Activated T-helper 1 cell treated with anti-CD3 and anti-CD28 coated beads, Interleukin-12 subunit alpha, Interleukin-12 subunit beta, Interleukin-2, Interleukin-4 antibody, amounts not matched to agents 30 ng/mL and 10 ng/mL and 1 ng/mL, durations not matched to agents 14 hours and 24 hours and 36 hours (primary cell): ENCODE measurements around the gene GNG14. TPM values are rescaled to one million over a fixed set of nuclear protein-coding genes. Genes with fewer than 3 reads are reported as not detected.
"Not testable (repeated sequence)": the region's sequence is repeated elsewhere in the genome, so short reads cannot be mapped to it uniquely, and the experiment has no call there.

ENCODE experiments used
- DNase-seq: peaks from one replicate; pipeline ENCODE4 v3.0.0; 2021; ENCODE audit warnings: low spot score
- H3K27ac Mint-ChIP-seq: one replicate; pipeline ENCODE4 v1.8.0; 2021; ENCODE audit warnings: mild to moderate bottlenecking, mixed read lengths
- H3K27me3 Mint-ChIP-seq: one replicate; pipeline ENCODE4 v1.8.0; 2022; ENCODE audit warnings: mild to moderate bottlenecking, moderate library complexity, mixed read lengths; ENCODE audit not compliant: insufficient read depth
- H3K36me3 Mint-ChIP-seq: one replicate; pipeline ENCODE4 v1.8.0; 2021; ENCODE audit warnings: low read depth, mixed read lengths
- H3K4me1 Mint-ChIP-seq: one replicate; pipeline ENCODE4 v1.8.0; 2021; ENCODE audit warnings: low read depth, mixed read lengths
- H3K4me3 Mint-ChIP-seq: one replicate; pipeline ENCODE4 v1.8.0; 2021; ENCODE audit warnings: mild to moderate bottlenecking, moderate library complexity, mixed read lengths
- H3K9me3 Mint-ChIP-seq: one replicate; pipeline ENCODE4 v1.8.0; 2021; ENCODE audit warnings: mixed read lengths
- intact Hi-C: fragments of 100-400 bp; cut with micrococcal nuclease; formaldehyde crosslinking; loops from one replicate; pipeline ENCODE4 v1.15.1; 2024
- total RNA-seq: library from RNA; stranded (reverse); gene quantifications from 2 replicates; pipeline ENCODE4 v1.2.3, GENCODE V29; 2022

GNG14 gene
- total RNA-seq, 1 donor from 2014 or later, result 0.73 TPM

- H3K4me3 Mint-ChIP-seq, result peak overlapping the region; percentile 95
- H3K27ac Mint-ChIP-seq, result peak overlapping the region; percentile 99
- no peaks in the 10 kb centered on the region for H3K27me3 Mint-ChIP-seq
- H3K4me1 Mint-ChIP-seq, result peaks cover 44% of the 10 kb centered on the region
- peaks cover 25% of the 10 kb centered on the region for H3K36me3 Mint-ChIP-seq
- intact Hi-C loops, result loop anchor here (5.0 kb wide), 1 partner anchor 468 kb away; no protein-coding TSS in a partner anchor
- H3K9me3 Mint-ChIP-seq, result no peaks in the 10 kb centered on the region
- no peak for DNase-seq
Measured at GRCh38 chr19:12670159-12670928, 17.5 kb upstream of the GNG14 start.

GRCh38 chr19:12672744-12673143 lies 15.1 kb upstream of the GNG14 start:
- no peaks in the 10 kb centered on the region for H3K27me3 Mint-ChIP-seq
- no peak for DNase-seq
- H3K4me1 Mint-ChIP-seq, result peaks cover 34% of the 10 kb centered on the region
- no peak overlapping the region for H3K27ac Mint-ChIP-seq
- H3K9me3 Mint-ChIP-seq, result no peaks in the 10 kb centered on the region
- intact Hi-C loops, result loop anchor here (1.0 to 5.0 kb wide), 3 partner anchors 32 to 470 kb away; no protein-coding TSS in a partner anchor
- H3K36me3 Mint-ChIP-seq, result peaks cover 33% of the 10 kb centered on the region
- no peak overlapping the region for H3K4me3 Mint-ChIP-seq

GRCh38 chr19:12675399-12675798 lies 12.4 kb upstream of the GNG14 start:
- H3K36me3 Mint-ChIP-seq, result peaks cover 39% of the 10 kb centered on the region
- peaks cover 20% of the 10 kb centered on the region for H3K4me1 Mint-ChIP-seq
- H3K4me3 Mint-ChIP-seq, result no peak overlapping the region
- no peak for DNase-seq
- no peaks in the 10 kb centered on the region for H3K27me3 Mint-ChIP-seq
- H3K27ac Mint-ChIP-seq, result no peak overlapping the region
- intact Hi-C loops, result no loop called here
- no peaks in the 10 kb centered on the region for H3K9me3 Mint-ChIP-seq

- Mint-ChIP-seq H3K9me3 (no peaks in the 10 kb centered on the region), H3K4me3 (no peak overlapping the region), H3K27me3 (no peaks in the 10 kb centered on the region), H3K36me3 (peaks cover 41% of the 10 kb centered on the region), H3K4me1 (peaks cover 20% of the 10 kb centered on the region), H3K27ac (no peak overlapping the region)
- intact Hi-C loops, result no loop called here
- DNase-seq, result no peak
Measured at GRCh38 chr19:12675940-12676339, 11.9 kb upstream of the GNG14 start.

- DNase-seq, result peak; percentile 74
- H3K27ac Mint-ChIP-seq, result peak overlapping the region; percentile 54
- H3K4me3 Mint-ChIP-seq, result no peak overlapping the region
- peaks cover 20% of the 10 kb centered on the region for H3K4me1 Mint-ChIP-seq
- no peaks in the 10 kb centered on the region for H3K9me3 Mint-ChIP-seq
- peaks cover 43% of the 10 kb centered on the region for H3K36me3 Mint-ChIP-seq
- intact Hi-C loops, result no loop called here
- H3K27me3 Mint-ChIP-seq, result no peaks in the 10 kb centered on the region
Measured at GRCh38 chr19:12676384-12676792, 11.4 kb upstream of the GNG14 start.

- H3K36me3 Mint-ChIP-seq, result peaks cover 42% of the 10 kb centered on the region
- peaks cover 18% of the 10 kb centered on the region for H3K4me1 Mint-ChIP-seq
- DNase-seq, result no peak
- no peak overlapping the region for H3K4me3 Mint-ChIP-seq
- H3K27me3 Mint-ChIP-seq, result no peaks in the 10 kb centered on the region
- intact Hi-C loops, result no loop called here
- peak overlapping the region; percentile 27 for H3K27ac Mint-ChIP-seq
- no peaks in the 10 kb centered on the region for H3K9me3 Mint-ChIP-seq
Measured at GRCh38 chr19:12676928-12677327, 10.9 kb upstream of the GNG14 start.

- peaks cover 13% of the 10 kb centered on the region for H3K4me1 Mint-ChIP-seq
- H3K4me3 Mint-ChIP-seq, H3K27me3 Mint-ChIP-seq, intact Hi-C loops, DNase-seq, H3K27ac Mint-ChIP-seq, H3K9me3 Mint-ChIP-seq: not testable (repeated sequence)
- peaks cover 40% of the 10 kb centered on the region for H3K36me3 Mint-ChIP-seq
Measured at GRCh38 chr19:12678039-12678438, 9.8 kb upstream of the GNG14 start.

GRCh38 chr19:12680034-12680433 lies 7.8 kb upstream of the GNG14 start:
- H3K9me3 Mint-ChIP-seq, result no peaks in the 10 kb centered on the region

GRCh38 chr19:12681074-12681987 lies 6.5 kb upstream of the GNG14 start, which contains the start of gene DHPS:
DHPS (minus strand) TSS chr19:12681880; CDS start chr19:12681766, 114 bp downstream.
- peaks cover 11% of the 10 kb centered on the region for H3K4me1 Mint-ChIP-seq

More at GRCh38 chr19:12680034-12680433, 7.8 kb upstream of the GNG14 start:
- H3K36me3 Mint-ChIP-seq, result peaks cover 29% of the 10 kb centered on the region
- no peak for DNase-seq
- no peak overlapping the region for H3K27ac Mint-ChIP-seq
- H3K4me1 Mint-ChIP-seq, result peaks cover 13% of the 10 kb centered on the region
- H3K27me3 Mint-ChIP-seq, result no peaks in the 10 kb centered on the region
- intact Hi-C loops, result no loop called here
- peak overlapping the region; percentile 86 for H3K4me3 Mint-ChIP-seq

GRCh38 chr19:12685831-12686230 lies 2.0 kb upstream of the GNG14 start:
- no peak overlapping the region for H3K27ac Mint-ChIP-seq
- no peaks in the 10 kb centered on the region for H3K4me1 Mint-ChIP-seq
- no peaks in the 10 kb centered on the region for H3K9me3 Mint-ChIP-seq
- H3K36me3 Mint-ChIP-seq, result peaks cover 4% of the 10 kb centered on the region
- intact Hi-C loops, result no loop called here
- no peaks in the 10 kb centered on the region for H3K27me3 Mint-ChIP-seq
- no peak overlapping the region for H3K4me3 Mint-ChIP-seq
- DNase-seq, result no peak

More at GRCh38 chr19:12681074-12681987, 6.5 kb upstream of the GNG14 start, which contains the start of gene DHPS:
- H3K27me3 Mint-ChIP-seq, result no peaks in the 10 kb centered on the region
- peak within 1 kb of the TSS; percentile 86 for H3K4me3 Mint-ChIP-seq
- no peaks in the 10 kb centered on the region for H3K9me3 Mint-ChIP-seq
- peak; percentile 89 for DNase-seq
- peaks cover 27% of the 10 kb centered on the region for H3K36me3 Mint-ChIP-seq
- H3K27ac Mint-ChIP-seq, result peak within 1 kb of the TSS; percentile 88
- intact Hi-C loops, result loop anchor here (1.0 kb wide), 5 partner anchors 12 to 71 kb away; partner anchors contain the start of genes FBXW9, GET3, ZNF490 and ZNF791

- no peak for DNase-seq
- H3K36me3 Mint-ChIP-seq, result no peaks in the 10 kb centered on the region
- no peaks in the 10 kb centered on the region for H3K27me3 Mint-ChIP-seq
- intact Hi-C loops, result no loop called here
- H3K27ac Mint-ChIP-seq, result no peak overlapping the region
- H3K9me3 Mint-ChIP-seq, result no peaks in the 10 kb centered on the region
- H3K4me1 Mint-ChIP-seq, result no peaks in the 10 kb centered on the region
- H3K4me3 Mint-ChIP-seq, result no peak overlapping the region
Measured at GRCh38 chr19:12689012-12689411, 1.2 kb downstream of the GNG14 start.

GRCh38 chr19:12689581-12690216 lies 1.9 kb downstream of the GNG14 start:
- H3K27ac Mint-ChIP-seq, result no peak overlapping the region
- DNase-seq, result no peak
- H3K4me3 Mint-ChIP-seq, result no peak overlapping the region
- intact Hi-C loops, result no loop called here
- no peaks in the 10 kb centered on the region for H3K27me3 Mint-ChIP-seq
- no peaks in the 10 kb centered on the region for H3K9me3 Mint-ChIP-seq
- H3K36me3 Mint-ChIP-seq, result no peaks in the 10 kb centered on the region
- H3K4me1 Mint-ChIP-seq, result no peaks in the 10 kb centered on the region
